CD14-positive monocyte (primary cell): Measurements from ENCODE around the gene PXN. TPM values are rescaled to one million over a fixed set of nuclear protein-coding genes. Genes with fewer than 3 reads are reported as not detected.
A peak's percentile ranks its signal among the peaks of the same experiment; 100 is the strongest.

Experiments
- DNase-seq, 3 donors: peaks; one replicate each; pipeline ENCODE4 v3.0.0-alpha.2; 2011 to 2022
- H2AFZ ChIP-seq: 2 replicates; pipeline ENCODE4 v1.6.0; 2012; ENCODE audit warnings: mild to moderate bottlenecking, low read depth, low read length, inconsistent platforms; ENCODE audit not compliant: insufficient read depth, poor library complexity, severe bottlenecking
- H3K27ac ChIP-seq, 2 donors: 1 replicate in 1 of 2; 2 replicates in 1 of 2; pipeline ENCODE4 v1.5.1; 2012 to 2013; ENCODE audit warnings: low read length in 2 of 2, control low read depth in 1 of 2, inconsistent platforms in 1 of 2, low read depth in 1 of 2, mild to moderate bottlenecking in 1 of 2
- H3K27me3 ChIP-seq, 2 donors: one replicate each; pipeline versions ENCODE4 v1.6.0 to v1.6.1; 2011 to 2013; ENCODE audit warnings: low read length in 2 of 2; ENCODE audit not compliant: control insufficient read depth in 2 of 2, insufficient read depth in 2 of 2
- H3K36me3 ChIP-seq, 2 donors: replicated peaks in 1 of 2; 1 replicate in 1 of 2; 2 replicates in 1 of 2; pipeline versions ENCODE4 v1.5.1 to v1.6.1; 2012 to 2013; ENCODE audit warnings: low read length in 2 of 2, control low read depth in 1 of 2, inconsistent platforms in 1 of 2, mild to moderate bottlenecking in 1 of 2; ENCODE audit not compliant: insufficient read depth in 2 of 2, control insufficient read depth in 1 of 2
- H3K4me1 ChIP-seq, 2 donors: 1 replicate in 1 of 2; 2 replicates in 1 of 2; pipeline versions ENCODE4 v1.5.1 to v1.6.1; 2012 to 2013; ENCODE audit warnings: low read length in 2 of 2, control low read depth in 1 of 2, inconsistent platforms in 1 of 2, mild to moderate bottlenecking in 1 of 2, moderate library complexity in 1 of 2; ENCODE audit not compliant: insufficient read depth in 2 of 2, control insufficient read depth in 1 of 2
- H3K4me2 ChIP-seq: replicated peaks from 2 replicates; pipeline ENCODE3; 2012; ENCODE audit warnings: low read length, moderate library complexity, mild to moderate bottlenecking; ENCODE audit not compliant: poor library complexity, severe bottlenecking; ENCODE audit errors: extremely low read depth
- H3K4me3 ChIP-seq, 3 experiments: fragments of 200-600 bp in 1 of 3; sonication (generic) in 1 of 3; replicated peaks in 1 of 3; 1 replicate in 2 of 3; 2 replicates in 1 of 3; pipeline ENCODE4 v1.5.1; 2011 to 2013; ENCODE audit warnings: low read length in 3 of 3, mild to moderate bottlenecking in 3 of 3, control low read depth in 2 of 3, low read depth in 2 of 3, inconsistent platforms in 1 of 3, moderate library complexity in 1 of 3
- H3K79me2 ChIP-seq: 2 replicates; pipeline ENCODE4 v1.6.0; 2012; ENCODE audit warnings: mild to moderate bottlenecking, control low read depth, inconsistent platforms, low read length, moderate library complexity; ENCODE audit not compliant: insufficient read depth
- H3K9ac ChIP-seq: 2 replicates; pipeline ENCODE4 v1.6.0; 2017; ENCODE audit warnings: low read length, mild to moderate bottlenecking; ENCODE audit not compliant: insufficient read depth, poor library complexity, severe bottlenecking
- H3K9me3 ChIP-seq, 2 donors: replicated peaks in 1 of 2; 1 replicate in 1 of 2; 2 replicates in 1 of 2; pipeline versions ENCODE4 v1.5.1 to v1.6.1; 2012 to 2013; ENCODE audit warnings: low read length in 2 of 2, control low read depth in 1 of 2; ENCODE audit not compliant: control insufficient read depth in 1 of 2, insufficient read depth in 1 of 2
- H4K20me1 ChIP-seq: 2 replicates; pipeline ENCODE4 v1.6.0; 2012; ENCODE audit warnings: mild to moderate bottlenecking, low read length, control low read depth, moderate library complexity; ENCODE audit not compliant: insufficient read depth
- H3K27ac Mint-ChIP-seq, 7 donors: one replicate each; pipeline ENCODE4 v1.8.0; 2020; ENCODE audit warnings: mild to moderate bottlenecking in 7 of 7, mixed read lengths in 7 of 7, moderate library complexity in 6 of 7, inconsistent platforms in 2 of 7
- H3K27me3 Mint-ChIP-seq, 3 donors: one replicate each; pipeline ENCODE4 v1.8.0; 2021 to 2022; ENCODE audit warnings: low read depth in 3 of 3, mild to moderate bottlenecking in 3 of 3, mixed read lengths in 3 of 3, moderate library complexity in 3 of 3, inconsistent platforms in 1 of 3
- H3K36me3 Mint-ChIP-seq, 2 donors: one replicate each; pipeline ENCODE4 v1.8.0; 2020; ENCODE audit warnings: mixed read lengths in 2 of 2, inconsistent platforms in 1 of 2, mild to moderate bottlenecking in 1 of 2
- H3K4me1 Mint-ChIP-seq: one replicate; pipeline ENCODE4 v1.8.0; 2020; ENCODE audit warnings: mild to moderate bottlenecking, mixed read lengths
- H3K4me3 Mint-ChIP-seq, 2 donors: one replicate each; pipeline ENCODE4 v1.8.0; 2020; ENCODE audit warnings: mild to moderate bottlenecking in 2 of 2, mixed read lengths in 2 of 2, moderate library complexity in 1 of 2
- H3K9me3 Mint-ChIP-seq, 7 donors: one replicate each; pipeline ENCODE4 v1.8.0; 2020 to 2022; ENCODE audit warnings: mixed read lengths in 7 of 7, mild to moderate bottlenecking in 6 of 7, moderate library complexity in 6 of 7, inconsistent platforms in 2 of 7
- CTCF ChIP-seq: fragments of 200-600 bp; IDR thresholded peaks from one replicate; pipeline ENCODE4 v1.8.0; 2022; ENCODE audit warnings: antibody characterized with exemption, mild to moderate bottlenecking
- WGBS: methylation state at CpG from one replicate; pipeline ENCODE4 v1.1.5; 2013; ENCODE audit warnings: missing lambda C conversion rate; ENCODE audit not compliant: insufficient coverage; 5-methylcytosine and 5-hydroxymethylcytosine counted together
- intact Hi-C, 2 donors: fragments of 100-400 bp; cut with micrococcal nuclease; formaldehyde crosslinking; loops; one replicate each; pipeline versions ENCODE4 v1.15.0 to v1.15.1; 2023
- polyA plus RNA-seq, 3 donors: library from polyadenylated mRNA; depleted of rRNA in 1 of 3; unstranded in 2 of 3; stranded (reverse) in 1 of 3; fragments of 300-500 nt in 2 of 3; fragments of >200 nt in 1 of 3; fragmentation: Illumina TruSeq in 2 of 3; gene quantifications; 1 replicate in 2 of 3; 2 replicates in 1 of 3; pipeline ENCODE4 v1.2.3, GENCODE V29; 2012 to 2021

The PXN gene
- polyA plus RNA-seq, 3 donors = 62.5 to 106 (median 98.4) TPM

GRCh38 chr12:120186654-120187053 lies 78.9 kb downstream of the PXN start:
- Histone ChIP-seq H3K4me1 (no peaks in the 10 kb centered on the region), H3K79me2 (peaks cover 25% of the 10 kb centered on the region), H3K9ac (no peak overlapping the region), H4K20me1 (peaks cover 45% of the 10 kb centered on the region), H2AFZ (no peak overlapping the region), H3K36me3 (peaks cover 66 to 92% of the 10 kb centered on the region in 2 donors), H3K9me3 (no peaks in the 10 kb centered on the region), H3K27ac (peak overlapping the region in 1 of 2 donors; percentile 25), H3K4me3 (no peak overlapping the region), H3K27me3 (no peaks in the 10 kb centered on the region), H3K4me2 (no peak overlapping the region)
- WGBS = 95% methylated on average over 3 of the region's 4 CpGs
- Mint-ChIP-seq H3K27me3 (no peaks in the 10 kb centered on the region), H3K4me1 (peaks cover 7% of the 10 kb centered on the region), H3K9me3 (no peaks in the 10 kb centered on the region), H3K36me3 (peaks cover 69 to 87% of the 10 kb centered on the region in 2 donors), H3K27ac (peak overlapping the region in 4 of 7 donors; percentile 7 to 62 (median 30)), H3K4me3 (no peak overlapping the region)
- intact Hi-C loops = no loop called here
- no peak for TF ChIP-seq CTCF
- no peak for DNase-seq

- intact Hi-C loops = no loop called here
- Histone ChIP-seq H3K4me1 (no peaks in the 10 kb centered on the region), H3K79me2 (peaks cover 10% of the 10 kb centered on the region), H3K4me2 (no peak overlapping the region), H2AFZ (no peak overlapping the region), H4K20me1 (peaks cover 30% of the 10 kb centered on the region), H3K9ac (no peak overlapping the region), H3K27ac (no peak overlapping the region), H3K27me3 (no peaks in the 10 kb centered on the region), H3K9me3 (no peaks in the 10 kb centered on the region), H3K4me3 (no peak overlapping the region), H3K36me3 (peaks cover 76 to 93% of the 10 kb centered on the region in 2 donors)
- DNase-seq = no peak
- no peak overlapping the region for H3K4me3 Mint-ChIP-seq
- WGBS = 95% methylated on average over 5 of the region's 5 CpGs
- peak overlapping the region in 1 of 7 donors; percentile 15 for H3K27ac Mint-ChIP-seq
- peaks cover 70 to 96% of the 10 kb centered on the region in 2 donors for H3K36me3 Mint-ChIP-seq
- H3K9me3 Mint-ChIP-seq = no peaks in the 10 kb centered on the region
- no peak for TF ChIP-seq CTCF
- peaks cover 0 to 2% (median 0%) of the 10 kb centered on the region in 3 donors for H3K27me3 Mint-ChIP-seq
- peaks cover 7% of the 10 kb centered on the region for H3K4me1 Mint-ChIP-seq
Observed at GRCh38 chr12:120183211-120183631, 82.3 kb downstream of the PXN start.
